Hepatocyte (in vitro differentiated cells): Measurements from ENCODE around the gene FYTTD1. TPM values are rescaled to one million over a fixed set of nuclear protein-coding genes. Genes with fewer than 3 reads are reported as not detected.

Experiments used
- DNase-seq: peaks from one replicate; pipeline ENCODE4 v3.0.0-alpha.2; 2016; ENCODE audit warnings: low spot score
- H2AFZ ChIP-seq: fragments of 200-600 bp; sonication (generic); 2 replicates; pipeline ENCODE4 v1.6.0; 2016; ENCODE audit warnings: antibody characterized with exemption, mild to moderate bottlenecking
- H3K27ac ChIP-seq: fragments of 200-600 bp; sonication (generic); 2 replicates; pipeline ENCODE4 v1.5.1; 2016; ENCODE audit warnings: mild to moderate bottlenecking
- H3K27me3 ChIP-seq: fragments of 200-600 bp; sonication (generic); 2 replicates; pipeline ENCODE4 v1.6.1; 2016
- H3K36me3 ChIP-seq: fragments of 200-600 bp; sonication (generic); replicated peaks from 2 replicates; pipeline ENCODE4 v1.5.1; 2016; ENCODE audit warnings: low read depth; ENCODE audit not compliant: insufficient read depth
- H3K4me1 ChIP-seq: fragments of 200-600 bp; sonication (generic); 2 replicates; pipeline ENCODE4 v1.5.1; 2016; ENCODE audit warnings: mild to moderate bottlenecking, moderate library complexity; ENCODE audit not compliant: insufficient read depth
- H3K4me2 ChIP-seq: fragments of 200-600 bp; sonication (generic); 2 replicates; pipeline ENCODE4 v1.6.0; 2016
- H3K4me3 ChIP-seq: fragments of 200-600 bp; sonication (generic); 2 replicates; pipeline ENCODE4 v1.5.1; 2016; ENCODE audit warnings: mild to moderate bottlenecking
- H3K79me2 ChIP-seq: fragments of 200-600 bp; sonication (generic); 2 replicates; pipeline ENCODE4 v1.6.0; 2017; ENCODE audit warnings: mild to moderate bottlenecking
- H3K9me2 ChIP-seq: fragments of 200-600 bp; sonication (generic); replicated peaks from 2 replicates; pipeline ENCODE4 v1.6.0; 2017; ENCODE audit warnings: mild to moderate bottlenecking; ENCODE audit not compliant: insufficient read depth
- H3K9me3 ChIP-seq: fragments of 200-600 bp; sonication (generic); 2 replicates; pipeline ENCODE4 v1.5.1; 2016; ENCODE audit warnings: low read depth, mild to moderate bottlenecking
- H4K20me1 ChIP-seq: fragments of 200-600 bp; sonication (generic); 2 replicates; pipeline ENCODE4 v1.6.0; 2016; ENCODE audit warnings: mild to moderate bottlenecking; ENCODE audit not compliant: insufficient read depth, poor library complexity, severe bottlenecking
- CTCF ChIP-seq: fragments of 200-600 bp; sonication (generic); IDR thresholded peaks from 2 replicates; pipeline ENCODE4 v1.5.1; 2016; ENCODE audit warnings: antibody characterized with exemption, mild to moderate bottlenecking; ENCODE audit not compliant: poor library complexity
- EZH2 ChIP-seq: fragments of 200-600 bp; sonication (generic); IDR thresholded peaks from 2 replicates; pipeline ENCODE4 v1.6.1; 2016; ENCODE audit warnings: antibody characterized with exemption, mild to moderate bottlenecking, borderline replicate concordance
- EZH2phosphoT487 ChIP-seq: fragments of 200-600 bp; sonication (generic); IDR thresholded peaks from one replicate; pipeline ENCODE4 v1.6.1; 2018; ENCODE audit warnings: antibody characterized with exemption, mild to moderate bottlenecking, low read depth, moderate library complexity; ENCODE audit not compliant: unreplicated experiment, severe bottlenecking
- WGBS: methylation state at CpG from one replicate; pipeline ENCODE4 v1.1.6; 2016; ENCODE audit warnings: low lambda C conversion rate; ENCODE audit errors: missing lambda C conversion rate; 5-methylcytosine and 5-hydroxymethylcytosine counted together
- polyA plus RNA-seq: library from polyadenylated mRNA; unstranded; fragments of >200 nt; fragmentation: Nextera tagmentation; extraction: Ambion mirVana; gene quantifications from 2 replicates; pipeline ENCODE4 v1.2.1, GENCODE V29; 2016
- total RNA-seq: library from RNA; depleted of rRNA; stranded (reverse); fragments of >200 nt; gene quantifications from 2 replicates; pipeline ENCODE4 v1.2.3, GENCODE V29; 2014

Gene FYTTD1
- total and polyA plus RNA-seq, 2 experiments from 2014 or later: 32.1 to 51.0 TPM

GRCh38 chr3:197804511-197804910 is 54.8 kb downstream of the FYTTD1 start:
- WGBS: 87% methylated on average over 4 of the region's 4 CpGs
- Histone ChIP-seq H3K9me2 (no peaks in the 10 kb centered on the region), H3K4me1 (no peaks in the 10 kb centered on the region), H3K27ac (no peak overlapping the region), H3K4me3 (no peak overlapping the region), H3K9me3 (no peaks in the 10 kb centered on the region), H2AFZ (no peak overlapping the region), H3K4me2 (no peak overlapping the region), H3K36me3 (no peaks in the 10 kb centered on the region), H3K27me3 (no peaks in the 10 kb centered on the region), H3K79me2 (peaks cover 96% of the 10 kb centered on the region), H4K20me1 (peaks cover 56% of the 10 kb centered on the region)
- no peak for DNase-seq
- TF ChIP-seq EZH2: no peak
- TF ChIP-seq CTCF: no peak

GRCh38 chr3:197807969-197808587 is 58.4 kb downstream of the FYTTD1 start:
- H3K9me2 ChIP-seq: no peaks in the 10 kb centered on the region
- H4K20me1 ChIP-seq: peaks cover 46% of the 10 kb centered on the region
- H3K79me2 ChIP-seq: peaks cover 96% of the 10 kb centered on the region
- H3K4me3 ChIP-seq: no peak overlapping the region
- H3K9me3 ChIP-seq: no peaks in the 10 kb centered on the region
- no peak for DNase-seq
- H3K27ac ChIP-seq: peak overlapping the region; percentile 4
- H3K4me1 ChIP-seq: no peaks in the 10 kb centered on the region
- no peak overlapping the region for H3K4me2 ChIP-seq
- WGBS: 75% methylated on average over 4 of the region's 4 CpGs
- TF ChIP-seq EZH2 (no peak), CTCF (no peak), EZH2phosphoT487 (no peak)
- no peaks in the 10 kb centered on the region for H3K27me3 ChIP-seq
- no peak overlapping the region for H2AFZ ChIP-seq
- H3K36me3 ChIP-seq: no peaks in the 10 kb centered on the region

- Histone ChIP-seq H3K9me2 (no peaks in the 10 kb centered on the region), H3K36me3 (no peaks in the 10 kb centered on the region), H3K27me3 (no peaks in the 10 kb centered on the region), H3K4me2 (no peak overlapping the region), H3K27ac (no peak overlapping the region), H3K79me2 (peaks cover 94% of the 10 kb centered on the region), H2AFZ (no peak overlapping the region), H3K4me1 (no peaks in the 10 kb centered on the region), H4K20me1 (peaks cover 32% of the 10 kb centered on the region), H3K9me3 (no peaks in the 10 kb centered on the region), H3K4me3 (no peak overlapping the region)
- DNase-seq: peak; percentile 12
- WGBS: 65% methylated on average over 2 of the region's 2 CpGs
- TF ChIP-seq EZH2 (no peak), EZH2phosphoT487 (no peak), CTCF (no peak)
These were observed 59.8 kb downstream of the FYTTD1 start for GRCh38 chr3:197809356-197810020.
